HG03558 (cell line): ENCODE measurements around the gene MBOAT1.

Source experiments
- ATAC-seq: cut with Tn5 transposase; IDR thresholded peaks from one replicate; pipeline ENCODE4 v1.9.1; 2021; ENCODE audit warnings: moderate number of reproducible peaks; ENCODE audit not compliant: unreplicated experiment; ENCODE audit errors: extremely low read depth

The MBOAT1 gene

DNA sequence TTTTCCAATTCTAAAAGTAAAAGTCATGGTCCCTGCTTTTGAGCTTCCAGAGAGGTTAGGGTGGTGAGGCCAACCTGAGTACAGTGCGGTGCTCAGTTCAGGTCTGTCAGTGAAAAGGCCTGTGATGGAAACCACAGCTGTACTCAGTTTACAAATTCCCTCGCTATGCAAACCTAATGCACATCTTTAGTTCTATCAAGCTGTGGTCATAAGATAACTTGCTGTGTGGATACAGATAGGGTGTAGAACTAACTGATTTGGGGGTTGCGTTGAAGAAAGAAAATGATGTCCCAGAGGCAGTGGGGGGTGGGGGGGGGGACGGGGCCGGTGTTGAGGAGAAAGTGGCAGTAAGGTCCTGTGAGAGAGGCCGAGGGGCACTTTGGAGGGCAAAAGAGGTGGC is 22.8 kb upstream of the MBOAT1 start:
- no peak for ATAC-seq

DNA sequence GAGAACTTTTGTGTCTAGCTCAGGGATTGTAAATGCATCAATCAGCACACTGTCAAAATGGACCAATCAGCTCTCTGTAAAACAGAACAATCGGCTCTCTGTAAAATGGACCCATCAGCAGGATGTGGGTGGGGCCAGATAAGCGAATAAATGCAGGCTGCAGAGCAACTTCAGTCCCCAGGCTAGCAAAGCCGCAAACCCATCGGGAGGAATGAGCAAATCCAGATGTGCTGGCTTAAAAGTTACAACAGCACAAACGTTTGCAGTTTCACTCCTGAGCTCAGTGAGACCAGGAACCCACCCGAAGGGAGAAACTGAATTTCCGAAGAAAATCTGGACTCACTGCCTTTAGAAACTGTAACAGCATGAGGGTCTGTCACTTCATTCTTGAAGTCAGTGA is 21.9 kb upstream of the MBOAT1 start:
- ATAC-seq, result no peak

DNA sequence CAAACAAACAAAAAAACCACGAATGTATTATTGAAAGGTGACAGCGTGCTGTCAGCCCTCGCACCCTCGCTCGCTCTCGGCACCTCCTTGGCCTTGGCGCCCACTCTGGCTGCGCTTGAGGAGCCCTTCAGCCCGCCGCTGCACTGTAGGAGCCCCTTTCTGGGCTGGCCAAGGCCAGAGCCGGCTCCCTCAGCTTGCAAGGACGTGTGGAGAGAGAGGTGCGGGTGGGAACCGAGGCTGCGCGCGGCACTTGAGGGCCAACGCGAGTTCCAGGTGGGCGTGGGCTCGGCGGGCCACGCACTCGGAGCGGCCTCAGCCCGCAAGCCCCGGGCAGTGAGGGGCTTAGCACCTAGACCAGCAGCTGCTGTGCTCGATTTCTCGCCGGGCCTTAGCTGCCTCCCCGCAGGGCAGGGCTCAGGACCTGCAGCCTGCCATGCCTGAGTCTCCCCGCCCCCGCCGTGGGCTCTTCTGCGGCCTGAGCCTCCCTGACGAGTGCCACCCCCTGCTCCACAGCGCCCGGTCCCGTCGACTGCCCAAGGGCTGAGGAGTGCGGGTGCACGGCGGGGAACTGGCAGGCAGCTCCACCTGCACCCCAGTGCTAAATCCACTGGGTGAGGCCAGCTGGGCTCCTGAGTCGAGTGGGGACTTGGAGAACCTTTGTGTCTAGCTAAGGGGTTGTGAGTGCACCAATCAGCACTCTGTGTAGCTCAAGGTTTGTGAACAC is 20.9 kb upstream of the MBOAT1 start:
- no peak for ATAC-seq

DNA sequence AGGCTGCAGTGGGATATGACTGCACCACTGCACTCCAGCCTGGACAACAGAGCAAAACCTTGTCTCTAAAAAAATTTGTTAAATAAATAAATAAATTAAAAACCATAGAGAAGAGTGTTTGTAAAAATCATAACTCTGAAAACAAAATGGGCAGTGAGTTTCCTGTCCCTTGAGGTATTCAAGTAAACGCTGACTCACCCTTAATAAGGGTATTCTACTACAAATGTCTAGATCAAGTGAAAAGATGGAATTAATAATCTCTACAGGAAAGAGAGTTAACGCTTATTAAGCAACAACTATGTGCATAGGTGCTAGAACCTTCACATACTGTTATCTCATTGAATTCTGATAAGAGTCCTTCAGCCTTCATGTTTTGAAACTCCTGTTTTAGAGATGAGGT is 19.9 kb upstream of the MBOAT1 start:
- ATAC-seq, result no peak

DNA sequence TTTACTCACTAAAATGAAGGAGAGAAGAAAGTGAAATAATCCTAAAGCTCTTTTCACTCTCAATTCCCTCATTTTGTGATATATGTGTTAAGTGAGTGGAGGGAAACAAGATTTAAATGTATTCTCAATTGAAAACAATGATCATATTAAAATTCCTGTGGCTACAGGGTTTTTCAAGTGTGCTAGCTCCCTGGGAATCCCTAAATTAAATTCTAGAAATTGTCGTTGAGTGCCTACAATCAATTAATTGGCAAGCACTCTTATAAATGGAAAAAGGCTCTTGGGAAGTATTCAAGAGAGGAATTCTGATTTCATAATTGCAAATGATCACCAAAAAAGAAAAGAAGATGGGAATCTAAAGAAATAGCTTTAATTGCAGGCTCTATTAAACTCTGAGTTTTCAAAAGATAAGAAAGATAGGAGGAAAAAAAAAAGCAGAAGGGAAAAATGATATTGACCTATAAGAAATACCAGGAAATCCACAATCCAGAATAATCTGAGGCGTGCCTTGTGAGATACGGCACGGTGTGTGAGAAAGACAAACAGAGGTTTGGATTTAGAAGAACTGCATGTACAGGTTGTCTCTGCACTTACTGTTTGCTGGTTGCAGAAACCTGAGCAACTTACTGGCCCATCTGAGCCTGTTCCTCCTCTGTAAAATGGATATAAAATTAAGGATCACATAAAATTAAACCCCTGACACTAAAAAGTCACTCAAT is 18.3 kb upstream of the MBOAT1 start:
- no peak for ATAC-seq

DNA sequence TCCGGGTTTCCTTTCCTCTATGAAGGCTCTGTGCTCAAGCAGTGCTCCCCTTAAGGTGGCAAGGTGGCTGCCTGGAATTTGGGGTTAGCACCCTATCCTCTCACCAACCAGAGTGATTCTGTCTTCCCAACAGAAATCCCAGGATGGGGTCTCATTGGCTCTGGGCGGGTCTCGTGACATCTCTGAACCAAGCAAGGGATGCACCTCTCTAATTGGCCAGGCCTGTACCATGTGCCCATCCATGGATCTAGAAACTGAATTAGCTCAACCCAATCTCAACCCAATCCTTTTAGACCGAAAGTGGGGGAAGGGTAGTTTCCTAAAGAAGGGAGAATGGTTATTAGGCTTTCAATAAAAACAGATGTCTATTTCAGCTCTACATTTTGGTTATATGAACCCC is 17.6 kb upstream of the MBOAT1 start:
- ATAC-seq, result no peak

DNA sequence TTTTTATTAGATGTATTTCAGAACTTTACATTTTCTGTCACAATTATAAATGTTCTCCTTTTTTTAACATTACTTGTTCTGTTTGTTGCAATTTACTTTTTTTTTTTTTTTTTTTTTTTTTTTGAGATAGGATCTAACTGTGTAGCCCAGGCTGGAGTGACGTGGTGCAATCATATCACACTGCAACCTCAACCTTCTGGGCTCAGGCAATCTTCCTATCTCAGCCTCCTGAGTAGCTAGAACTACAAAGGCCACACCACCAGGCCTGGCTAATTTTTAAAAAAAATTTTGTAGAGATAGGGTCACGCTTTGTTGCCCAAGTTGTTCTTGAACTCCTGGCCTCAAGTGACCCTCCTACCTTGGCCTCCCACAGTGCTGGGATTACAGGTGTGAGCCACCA is 15.1 kb upstream of the MBOAT1 start:
- no peak for ATAC-seq

DNA sequence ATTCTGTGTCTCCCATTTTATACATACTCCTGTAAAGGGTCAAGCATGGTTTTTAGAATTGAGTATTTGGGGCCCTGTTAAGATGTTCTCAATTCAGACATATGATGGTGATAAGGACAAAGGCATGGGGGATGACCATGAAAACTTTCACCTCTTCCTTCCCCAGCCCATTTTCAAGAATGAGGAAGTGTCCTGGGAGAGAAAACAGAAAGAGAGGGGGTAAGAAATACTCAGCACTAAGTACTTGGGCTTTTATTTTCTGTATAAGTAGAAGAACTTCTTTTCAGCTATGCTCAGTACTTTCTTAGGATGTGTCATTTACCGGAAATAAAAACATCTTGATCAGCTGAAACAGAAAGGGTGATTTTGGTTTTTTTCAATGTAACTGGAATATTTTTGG is 10.9 kb upstream of the MBOAT1 start:
- ATAC-seq, result no peak

DNA sequence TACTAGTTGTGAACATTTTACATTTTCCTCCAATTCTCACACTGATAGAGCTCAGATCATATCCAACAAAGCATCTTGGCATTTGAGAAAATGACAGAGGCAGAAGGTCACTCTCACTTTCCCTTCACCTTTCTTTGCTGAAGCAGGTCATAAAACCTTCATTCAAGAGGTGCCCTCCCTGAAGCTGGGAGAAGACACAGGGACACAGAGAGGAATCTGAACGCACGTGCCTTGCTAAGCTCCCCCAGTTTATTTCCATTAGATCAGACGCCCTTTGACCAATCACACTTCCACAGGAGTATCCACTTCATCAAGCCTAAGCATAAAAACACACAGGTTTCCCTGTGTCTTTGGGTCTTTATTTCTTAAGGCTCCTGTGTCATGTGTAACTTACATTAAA is 9.2 kb upstream of the MBOAT1 start:
- no peak for ATAC-seq

DNA sequence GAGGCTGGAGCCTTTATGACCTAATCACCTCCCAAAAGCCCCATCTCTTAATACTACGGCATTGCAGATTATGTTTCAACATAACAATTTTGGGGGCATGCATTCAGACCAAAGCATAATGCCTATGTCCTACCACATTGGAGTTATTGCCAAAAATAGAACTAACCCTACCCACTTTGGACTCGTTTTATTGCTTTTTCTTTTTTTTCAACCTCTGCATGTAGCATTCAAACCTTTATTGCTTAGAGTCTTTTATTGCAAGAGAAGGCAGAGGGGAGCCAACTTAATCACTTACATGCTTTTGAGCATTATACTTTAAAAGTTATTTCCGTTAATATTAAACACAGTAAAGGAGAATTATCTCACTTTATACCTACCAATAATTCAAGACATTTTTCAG is 8.1 kb upstream of the MBOAT1 start:
- no peak for ATAC-seq

DNA sequence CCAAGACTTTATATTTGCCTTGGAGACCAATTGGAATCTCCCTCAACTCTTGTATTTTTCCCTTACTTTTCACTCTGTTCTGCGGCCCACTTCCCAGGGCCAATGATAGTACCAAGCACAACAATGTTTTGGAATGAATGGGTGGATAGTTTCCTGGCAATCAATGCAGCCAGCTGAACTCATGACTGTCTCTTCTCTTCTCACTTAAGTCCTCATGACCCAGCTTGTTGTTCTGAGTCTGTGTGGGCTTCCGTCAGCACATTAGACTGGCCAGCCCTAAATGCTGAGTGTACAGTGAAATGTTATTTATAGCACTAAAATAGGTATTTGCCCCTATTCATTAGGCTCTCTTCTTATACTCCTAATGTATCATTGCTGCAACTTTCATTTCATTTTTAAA is 5.6 kb upstream of the MBOAT1 start:
- no peak for ATAC-seq

DNA sequence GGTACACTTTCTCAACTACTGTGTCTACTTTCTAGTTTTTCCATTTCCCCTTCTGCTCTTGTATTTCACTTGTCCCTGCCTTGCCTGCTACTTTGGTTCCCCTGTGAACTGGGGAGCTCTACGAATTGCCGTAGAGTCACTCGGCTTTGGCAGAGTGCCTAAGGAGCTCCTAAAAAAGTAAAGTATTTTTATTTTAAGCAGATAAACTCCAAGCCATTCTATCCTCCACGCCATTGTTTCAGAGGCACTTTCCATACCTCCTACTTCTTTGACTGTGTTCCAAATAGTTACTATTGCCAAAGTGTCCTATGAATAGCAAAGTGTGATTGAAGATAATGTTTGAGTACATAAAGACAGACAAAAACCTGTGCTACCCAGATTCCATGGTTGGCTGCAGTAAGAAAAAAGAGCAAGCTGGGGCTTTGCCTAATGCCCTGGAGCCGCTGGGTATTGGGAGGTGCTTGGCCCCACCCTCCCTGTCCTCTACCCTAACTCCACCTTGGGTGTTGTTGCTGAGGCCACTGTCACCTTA is 5.1 kb upstream of the MBOAT1 start:
- no peak for ATAC-seq

DNA sequence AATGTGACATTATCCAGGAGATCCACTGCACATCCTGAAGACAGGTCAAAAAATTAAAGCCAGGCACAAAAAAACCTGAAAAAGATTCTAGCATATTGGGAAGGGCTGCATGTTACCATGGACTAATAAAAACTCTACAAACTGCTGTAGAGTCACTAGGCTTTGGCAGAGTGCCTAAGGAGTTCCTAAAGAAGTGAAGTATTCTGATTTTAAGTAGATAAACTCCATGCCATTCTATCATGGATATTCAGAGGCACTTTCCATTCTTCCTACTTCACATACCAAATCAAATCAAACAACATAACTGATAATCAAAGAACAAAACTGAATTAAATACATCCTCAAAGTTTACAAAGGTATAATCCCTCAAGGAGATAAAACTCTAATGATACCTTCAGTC is 3.0 kb upstream of the MBOAT1 start:
- ATAC-seq, result no peak

DNA sequence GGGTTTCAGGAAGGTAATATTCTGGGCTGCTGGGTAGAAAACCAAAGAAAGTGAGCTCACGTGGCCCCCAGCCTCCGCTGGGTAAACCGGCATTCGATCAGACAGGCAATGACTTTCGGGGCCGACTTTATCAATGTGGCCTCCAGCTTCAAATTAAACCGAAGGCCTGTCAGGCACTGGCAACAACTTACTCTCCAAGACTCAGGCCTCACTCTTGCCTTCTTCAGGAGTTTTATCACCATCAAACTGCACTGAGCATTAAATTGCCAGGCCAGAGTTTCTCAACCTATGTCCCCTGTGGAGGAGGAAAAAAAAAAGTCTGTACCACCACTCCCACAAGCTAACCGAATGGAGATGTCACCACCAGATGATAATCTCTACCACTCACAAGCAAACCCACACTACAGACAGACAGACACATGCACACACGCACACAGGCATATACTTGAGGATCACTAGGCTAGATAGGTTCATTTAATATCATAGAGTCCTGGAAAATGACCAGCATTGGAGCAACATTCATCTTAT is 1.1 kb upstream of the MBOAT1 start:
- no peak for ATAC-seq

DNA sequence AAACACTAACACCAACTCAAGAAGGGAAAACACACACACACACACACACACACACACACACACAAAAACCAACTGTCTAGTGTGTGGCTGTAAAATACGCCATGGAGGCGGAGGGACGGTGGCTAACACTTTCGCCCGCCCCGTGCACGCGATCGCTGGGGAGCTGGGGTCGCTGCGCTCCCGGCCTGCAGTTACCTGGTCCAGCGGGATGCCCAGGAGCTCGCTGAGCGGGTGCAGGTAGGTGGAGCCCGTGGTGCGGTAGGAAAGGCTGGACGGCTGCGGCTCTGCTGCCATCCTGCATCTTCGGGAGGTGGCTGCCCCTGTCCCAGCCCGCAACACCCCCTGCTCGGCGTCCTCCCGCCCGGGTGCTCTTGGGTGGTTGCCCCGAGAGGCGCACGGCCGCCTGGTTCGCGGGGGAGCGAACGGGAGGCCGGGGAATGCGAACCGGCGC is 303 bp downstream of the MBOAT1 start:
- ATAC-seq, result no peak

DNA sequence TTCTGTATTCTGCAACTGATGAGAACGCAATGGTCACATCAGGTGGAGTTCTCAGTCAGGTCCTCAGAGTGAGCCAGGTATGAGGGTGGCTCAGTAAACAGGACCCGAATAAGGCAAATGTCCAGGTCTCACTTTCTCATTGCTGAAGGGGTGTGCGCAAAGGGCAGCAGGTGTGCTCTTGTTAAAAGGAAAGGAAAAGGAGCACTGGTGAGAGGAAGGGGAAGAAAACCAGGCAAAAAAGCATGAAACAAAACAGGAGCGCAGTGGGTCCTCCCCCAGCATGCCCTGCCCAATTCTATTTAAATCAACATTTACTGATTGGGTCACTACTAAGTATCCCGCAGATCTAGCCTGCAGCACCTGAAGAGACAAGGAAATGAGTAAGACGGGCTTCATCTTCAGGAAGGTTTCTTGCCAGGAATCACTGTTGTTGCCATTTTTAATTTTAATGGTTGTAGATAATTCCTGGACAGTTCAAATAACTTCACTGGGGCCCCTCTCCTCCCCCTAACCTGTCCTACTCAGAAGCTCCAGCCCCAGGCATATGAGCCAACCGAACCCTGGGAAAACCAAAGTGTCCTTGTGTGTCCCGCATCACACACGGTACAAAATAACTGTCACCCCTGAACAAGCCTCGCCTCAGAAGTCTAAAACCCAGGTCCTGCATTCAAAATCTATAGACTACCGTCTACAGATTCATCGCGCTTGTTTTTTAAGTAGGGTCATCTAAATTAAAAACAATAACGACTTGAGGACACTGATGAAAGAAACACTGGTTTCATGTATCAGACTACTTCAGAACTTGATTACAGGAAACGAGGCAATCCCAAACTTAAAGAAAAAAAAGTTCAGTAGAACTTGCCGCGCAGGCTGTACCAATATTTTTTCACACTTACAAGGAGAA is 980 bp downstream of the MBOAT1 start:
- ATAC-seq, result no peak

DNA sequence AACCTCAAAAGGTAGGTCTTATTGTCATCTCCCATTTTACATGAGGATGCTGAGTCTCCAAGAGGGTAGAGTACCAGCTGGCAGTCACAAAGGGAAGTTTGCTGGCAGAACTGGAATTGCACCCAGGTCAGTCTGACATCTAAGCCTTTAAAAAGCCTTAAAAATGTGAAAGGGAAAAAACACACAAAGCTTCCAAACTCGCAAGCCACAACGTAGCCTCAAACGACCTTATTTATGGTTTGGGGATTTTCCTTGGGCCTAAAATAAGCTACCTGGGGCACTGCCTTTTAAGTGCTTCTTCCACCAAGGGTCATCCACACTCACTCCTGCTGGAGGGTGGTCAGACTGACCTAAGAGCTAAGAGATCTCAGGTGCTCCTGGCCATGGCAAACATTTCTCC is 2.1 kb downstream of the MBOAT1 start:
- no peak for ATAC-seq

DNA sequence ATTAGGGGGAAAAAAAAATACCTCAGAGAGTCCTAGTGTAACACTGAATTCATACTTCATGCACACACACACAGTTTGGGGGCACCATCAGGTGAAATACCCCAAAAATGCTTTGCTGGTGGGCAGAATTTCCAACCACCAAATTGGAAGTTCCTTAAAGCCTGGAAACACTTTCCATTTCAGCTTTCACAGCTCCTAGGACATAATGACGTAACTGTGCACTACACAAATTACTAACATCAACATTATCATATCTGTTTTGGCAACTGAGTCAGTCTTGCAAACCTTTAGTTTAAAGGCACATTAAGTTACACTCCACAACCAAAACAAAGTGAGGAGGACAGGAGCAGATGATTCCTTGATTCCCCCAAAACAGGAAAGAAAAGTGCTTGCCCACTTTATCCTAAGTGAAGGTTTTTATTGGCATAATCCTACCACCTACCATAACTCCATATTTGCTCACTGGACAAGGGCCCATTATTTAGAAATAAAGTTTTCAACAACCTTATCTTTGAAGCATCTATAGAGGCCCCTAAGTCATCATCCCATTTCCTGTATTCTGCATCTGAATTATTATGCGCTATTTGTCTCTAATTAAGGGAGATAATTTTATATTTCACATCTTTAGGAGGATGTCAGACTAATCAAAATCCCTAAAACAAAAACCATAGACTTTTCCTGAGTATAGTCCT is 3.4 kb downstream of the MBOAT1 start:
- ATAC-seq, result no peak

DNA sequence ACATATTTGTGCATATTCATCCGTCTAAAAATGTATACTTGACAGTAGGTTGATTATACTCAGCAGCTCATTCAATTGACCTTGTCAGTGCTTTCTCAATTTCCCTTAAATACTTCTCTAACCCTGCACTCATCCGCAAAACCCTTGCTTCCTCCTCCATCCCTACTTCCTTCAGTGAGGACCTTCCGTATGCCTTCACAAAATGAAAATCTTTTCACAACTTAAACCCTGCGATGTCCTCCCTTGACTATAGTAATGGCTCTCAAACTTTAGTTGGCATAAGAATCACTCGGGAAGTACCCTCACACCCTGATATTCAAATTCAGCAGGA is 5.2 kb downstream of the MBOAT1 start:
- ATAC-seq, result no peak

DNA sequence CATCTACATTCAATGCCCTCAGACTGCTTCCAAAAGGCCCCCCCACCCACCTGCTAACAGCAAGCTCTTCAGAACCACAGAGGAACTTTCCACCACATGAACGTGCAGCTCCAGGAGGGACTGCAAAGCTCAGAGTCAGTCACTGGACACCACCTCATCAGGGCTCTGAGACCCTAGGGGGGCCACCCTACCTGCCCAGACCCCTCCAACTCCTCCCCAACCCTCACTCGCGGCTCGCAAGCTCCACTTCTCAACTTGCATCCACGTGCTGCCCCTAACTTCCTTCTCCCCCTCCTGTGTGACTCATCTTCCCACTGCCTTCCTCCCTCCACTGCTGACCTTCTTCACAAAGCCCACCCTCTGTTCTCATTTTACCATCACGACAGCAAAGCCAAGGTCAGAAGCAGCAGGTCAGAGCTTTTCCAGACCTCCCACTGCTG is 6.5 kb downstream of the MBOAT1 start:
- ATAC-seq, result no peak
